ENCODE data around the gene ARVCF. TPM values are rescaled to one million over a fixed set of nuclear protein-coding genes. Genes with fewer than 3 reads are reported as not detected.
A peak's percentile ranks its signal among the peaks of the same experiment; 100 is the strongest.

ARVCF gene
- total and polyA plus RNA-seq, 4 donors, result 10.0 to 23.4 (median 16.6) TPM

- Histone ChIP-seq H3K4me1 (ENCODE audit: control insufficient read depth in 5 of 5, insufficient read depth in 5 of 5, low read length in 5 of 5) (peaks cover 4 to 23% (median 17%) of the 10 kb centered on the region in 5 donors), H3K9ac (ENCODE audit: insufficient read depth in 1 of 2, low read length in 2 of 2) (no peak overlapping the region), H3K27me3 (ENCODE audit: control insufficient read depth in 3 of 3, insufficient read depth in 3 of 3, low read length in 2 of 3) (no peaks in the 10 kb centered on the region), H3K4me3 (no peak overlapping the region), H3K36me3 (ENCODE audit: control insufficient read depth in 4 of 4, insufficient read depth in 4 of 4, low read length in 4 of 4) (no peaks in the 10 kb centered on the region), H3K27ac (ENCODE audit: low read depth in 1 of 2, low read length in 1 of 2) (no peak overlapping the region), H3K9me3 (ENCODE audit: control insufficient read depth in 4 of 4, insufficient read depth in 3 of 4, low read length in 3 of 4) (no peaks in the 10 kb centered on the region)
- no peak for TF ChIP-seq CTCF (IDR thresholded peaks at IDR 0.05; ENCODE audit: control extremely low read depth, extremely low read depth)
- 84 to 88% methylated on average over 17 to 18 of the region's 18 CpGs for WGBS, 2 donors
- ATAC-seq (ENCODE audit: insufficient read depth, low FRiP score), result no peak
- DNase-seq, result no peak
These were observed 27.5 kb downstream of the ARVCF start for GRCh38 chr22:19988965-19989724.

GRCh38 chr22:19988331-19988808, 28.3 kb downstream of the ARVCF start:
- DNase-seq (no peak), ATAC-seq (ENCODE audit: insufficient read depth, low FRiP score) (no peak)
- no peaks in the 10 kb centered on the region for H3K9me3 ChIP-seq (ENCODE audit: control insufficient read depth in 4 of 4, insufficient read depth in 3 of 4, low read length in 3 of 4)
- no peaks in the 10 kb centered on the region for H3K36me3 ChIP-seq (ENCODE audit: control insufficient read depth in 4 of 4, insufficient read depth in 4 of 4, low read length in 4 of 4)
- no peak overlapping the region for H3K9ac ChIP-seq (ENCODE audit: insufficient read depth in 1 of 2, low read length in 2 of 2)
- TF ChIP-seq CTCF (IDR thresholded peaks at IDR 0.05; ENCODE audit: control extremely low read depth, extremely low read depth), result no peak
- H3K4me1 ChIP-seq (ENCODE audit: control insufficient read depth in 5 of 5, insufficient read depth in 5 of 5, low read length in 5 of 5), result peaks cover 4 to 26% (median 17%) of the 10 kb centered on the region in 5 donors
- H3K27ac ChIP-seq (ENCODE audit: low read depth in 1 of 2, low read length in 1 of 2), result no peak overlapping the region
- no peaks in the 10 kb centered on the region for H3K27me3 ChIP-seq (ENCODE audit: control insufficient read depth in 3 of 3, insufficient read depth in 3 of 3, low read length in 2 of 3)
- no peak overlapping the region for H3K4me3 ChIP-seq
- WGBS, 2 donors, result 88 to 94% methylated on average over 9 of the region's 9 CpGs

- Histone ChIP-seq H3K9ac (ENCODE audit: insufficient read depth in 1 of 2, low read length in 2 of 2) (no peak overlapping the region), H3K36me3 (ENCODE audit: control insufficient read depth in 4 of 4, insufficient read depth in 4 of 4, low read length in 4 of 4) (no peaks in the 10 kb centered on the region), H3K9me3 (ENCODE audit: control insufficient read depth in 4 of 4, insufficient read depth in 3 of 4, low read length in 3 of 4) (no peaks in the 10 kb centered on the region), H3K27me3 (ENCODE audit: control insufficient read depth in 3 of 3, insufficient read depth in 3 of 3, low read length in 2 of 3) (no peaks in the 10 kb centered on the region), H3K4me1 (ENCODE audit: control insufficient read depth in 5 of 5, insufficient read depth in 5 of 5, low read length in 5 of 5) (peaks cover 4 to 26% (median 17%) of the 10 kb centered on the region in 5 donors), H3K27ac (ENCODE audit: low read depth in 1 of 2, low read length in 1 of 2) (peak overlapping the region in 1 of 2 donors; percentile 3), H3K4me3 (no peak overlapping the region)
- WGBS, 2 donors, result 62 to 75% methylated on average over 23 to 24 of the region's 24 CpGs
- peak in 1 of 3 donors; percentile 38 for DNase-seq
- no peak for TF ChIP-seq CTCF (IDR thresholded peaks at IDR 0.05; ENCODE audit: control extremely low read depth, extremely low read depth)
- no peak for ATAC-seq (ENCODE audit: insufficient read depth, low FRiP score)
These were observed 29.0 kb downstream of the ARVCF start for GRCh38 chr22:19987394-19988306.

All from lung (tissue), 12 donors.